C4-2B (cell line): ENCODE data around the gene GAS6.

ENCODE experiments used
- H3K27ac ChIP-seq: fragments of 450-650 bp; 2 replicates; pipeline ENCODE4 v1.5.1; 2017
- ZFX ChIP-seq: fragments of 450-650 bp; IDR thresholded peaks from 2 replicates; pipeline ENCODE4 v1.6.1; 2017
- TF ChIP-seq, protein P1 (sequence below): fragments of 450-650 bp; conservative IDR thresholded peaks from 2 replicates; pipeline ENCODE4 v1.5.1; 2017; ENCODE audit warnings: mild to moderate bottlenecking

GAS6 gene

DNA sequence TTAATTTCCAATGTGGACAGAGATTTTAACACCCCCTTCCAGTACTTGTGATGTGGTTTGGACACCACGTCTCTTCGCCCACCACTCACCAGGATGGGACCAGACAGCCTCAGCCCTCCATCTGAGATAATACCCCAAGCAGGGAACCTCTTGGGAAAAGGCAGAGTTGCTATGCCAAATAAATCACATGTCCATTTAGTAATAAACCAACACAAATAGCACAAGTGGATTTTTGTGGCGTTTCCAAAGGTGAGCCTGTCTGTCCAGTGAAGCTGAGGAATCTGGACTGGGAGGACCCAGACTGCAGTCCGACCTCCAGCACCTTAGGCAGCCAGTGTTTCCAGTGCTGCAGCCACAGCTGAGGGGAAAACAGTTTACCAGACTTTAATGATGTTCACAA, 34.1 kb upstream of the GAS6 start:
- no peak for TF ChIP-seq ZFX
- TF ChIP-seq, protein P1, sequence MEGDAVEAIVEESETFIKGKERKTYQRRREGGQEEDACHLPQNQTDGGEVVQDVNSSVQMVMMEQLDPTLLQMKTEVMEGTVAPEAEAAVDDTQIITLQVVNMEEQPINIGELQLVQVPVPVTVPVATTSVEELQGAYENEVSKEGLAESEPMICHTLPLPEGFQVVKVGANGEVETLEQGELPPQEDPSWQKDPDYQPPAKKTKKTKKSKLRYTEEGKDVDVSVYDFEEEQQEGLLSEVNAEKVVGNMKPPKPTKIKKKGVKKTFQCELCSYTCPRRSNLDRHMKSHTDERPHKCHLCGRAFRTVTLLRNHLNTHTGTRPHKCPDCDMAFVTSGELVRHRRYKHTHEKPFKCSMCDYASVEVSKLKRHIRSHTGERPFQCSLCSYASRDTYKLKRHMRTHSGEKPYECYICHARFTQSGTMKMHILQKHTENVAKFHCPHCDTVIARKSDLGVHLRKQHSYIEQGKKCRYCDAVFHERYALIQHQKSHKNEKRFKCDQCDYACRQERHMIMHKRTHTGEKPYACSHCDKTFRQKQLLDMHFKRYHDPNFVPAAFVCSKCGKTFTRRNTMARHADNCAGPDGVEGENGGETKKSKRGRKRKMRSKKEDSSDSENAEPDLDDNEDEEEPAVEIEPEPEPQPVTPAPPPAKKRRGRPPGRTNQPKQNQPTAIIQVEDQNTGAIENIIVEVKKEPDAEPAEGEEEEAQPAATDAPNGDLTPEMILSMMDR: no peak
- no peak overlapping the region for H3K27ac ChIP-seq

DNA sequence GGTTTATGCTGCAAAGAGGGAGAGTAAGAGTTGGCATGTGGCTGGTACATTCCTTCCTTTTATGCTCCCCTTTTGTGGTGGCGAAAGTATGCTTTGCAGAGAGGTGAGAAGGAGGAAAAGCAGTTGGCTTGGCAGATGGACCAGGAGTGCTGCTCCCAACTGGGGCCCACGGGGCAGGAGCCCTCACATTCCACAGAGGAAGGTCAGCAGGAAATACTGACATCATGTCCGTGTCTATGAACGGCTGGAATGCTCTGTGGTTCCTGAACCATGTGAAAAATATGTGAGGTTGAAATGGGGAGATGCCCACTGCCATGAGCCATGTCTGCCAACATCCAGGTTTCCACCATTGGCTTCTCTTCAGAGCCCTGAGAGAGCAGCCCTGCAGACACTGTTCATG, 33.3 kb upstream of the GAS6 start:
- TF ChIP-seq, protein P1: no peak
- H3K27ac ChIP-seq: no peak overlapping the region

DNA sequence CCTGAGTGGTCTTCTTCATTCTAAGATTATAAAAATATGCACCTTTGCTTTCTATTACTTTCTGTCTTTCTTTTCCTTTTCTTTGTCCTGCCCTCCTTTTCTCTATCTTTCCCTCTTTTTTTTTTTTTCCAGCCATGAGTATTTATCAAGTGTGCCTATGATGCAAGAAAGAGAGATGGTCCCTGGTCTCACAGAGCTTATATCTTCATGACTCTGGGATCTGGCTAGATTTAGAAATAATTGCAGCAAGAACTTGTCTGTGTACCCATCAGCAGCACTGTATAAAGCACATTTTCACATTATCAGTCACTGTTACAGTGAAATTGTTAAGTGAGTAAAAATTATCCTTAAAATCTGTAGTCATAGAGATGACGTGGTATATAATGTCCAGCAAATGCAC, 31.6 kb upstream of the GAS6 start:
- TF ChIP-seq ZFX: no peak
- TF ChIP-seq, protein P1: no peak
- no peak overlapping the region for H3K27ac ChIP-seq

DNA sequence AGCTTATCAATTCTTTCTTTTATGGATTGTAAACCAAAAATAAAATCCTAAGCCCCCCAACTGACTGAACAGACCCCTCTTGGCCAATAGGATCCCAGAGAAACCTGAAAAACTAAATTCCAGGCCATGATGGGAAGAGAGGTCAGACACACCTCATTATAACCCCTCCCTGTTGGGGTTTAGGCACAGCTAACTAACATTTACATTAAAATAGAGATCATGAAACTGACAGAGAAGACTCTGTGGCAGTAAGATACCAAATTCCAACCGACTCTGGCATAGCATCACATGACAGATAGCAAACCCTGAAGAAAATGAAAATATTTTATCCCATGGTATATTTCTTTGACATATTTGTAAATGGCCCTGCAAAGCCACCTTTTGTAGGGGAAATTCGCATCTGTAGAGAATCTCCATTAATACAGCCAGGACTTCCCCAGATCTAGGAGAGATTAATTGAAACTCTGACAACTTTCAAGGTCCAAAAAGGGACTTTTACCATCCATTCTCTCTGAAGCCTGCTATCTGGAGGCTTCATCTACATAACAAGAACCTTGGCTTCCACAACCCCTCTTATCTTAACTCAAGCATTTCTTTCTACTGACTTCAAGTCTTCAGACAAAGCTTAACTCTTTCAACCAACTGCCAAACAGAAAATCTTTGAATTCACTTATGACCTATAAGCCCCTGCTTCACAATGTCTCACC, 27.1 kb upstream of the GAS6 start:
- H3K27ac ChIP-seq: no peak overlapping the region
- TF ChIP-seq, protein P1: no peak
- no peak for TF ChIP-seq ZFX

DNA sequence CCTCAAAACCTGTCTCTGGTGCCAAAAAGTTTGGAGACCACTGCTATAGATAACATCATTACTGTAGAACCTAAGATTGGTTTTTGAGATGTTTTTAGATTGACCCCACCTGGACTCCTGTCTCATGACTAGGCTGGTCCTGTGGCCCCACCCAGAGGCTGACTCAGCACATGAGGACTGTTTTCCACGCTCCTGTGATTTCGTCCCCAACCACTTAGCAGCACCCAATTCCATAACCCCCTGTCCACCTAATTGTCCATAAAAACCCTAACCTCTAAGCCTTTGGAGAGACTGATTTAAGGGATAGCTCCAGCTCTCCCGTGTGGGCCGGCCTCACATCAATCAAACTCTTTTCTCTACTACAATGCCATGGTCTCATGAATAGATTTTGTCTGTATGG, 25.6 kb upstream of the GAS6 start:
- TF ChIP-seq ZFX: no peak
- TF ChIP-seq, protein P1: no peak
- H3K27ac ChIP-seq: no peak overlapping the region

DNA sequence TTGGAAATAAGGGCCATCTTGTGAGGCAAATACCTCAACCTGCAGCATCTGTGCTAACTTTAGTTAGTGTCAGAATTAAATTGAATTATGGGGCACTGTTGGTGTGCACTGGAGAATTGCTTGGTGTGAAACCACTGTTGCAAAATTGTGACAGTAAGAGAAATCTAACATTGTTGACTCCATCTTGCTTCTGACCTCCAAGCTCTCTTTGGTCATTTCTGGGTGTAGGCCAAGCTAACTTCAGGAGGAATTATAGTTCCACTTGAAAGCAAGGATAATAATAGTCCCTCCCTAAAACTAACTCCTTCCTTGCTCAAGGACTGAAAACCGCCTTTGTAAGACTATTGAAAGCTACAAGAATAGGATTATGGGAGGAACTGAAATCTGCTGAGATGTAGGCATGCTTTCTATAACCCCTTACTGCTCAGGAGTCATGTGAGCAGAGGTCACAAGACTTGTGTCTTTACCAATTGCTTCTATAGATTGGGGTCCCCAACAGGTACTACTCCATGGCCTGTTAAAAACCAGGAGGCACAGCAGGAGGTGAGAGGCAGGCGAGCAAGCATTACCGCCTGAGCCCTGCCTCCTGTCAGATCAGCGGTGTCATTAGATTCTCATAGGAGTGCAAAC, 24.9 kb upstream of the GAS6 start:
- no peak overlapping the region for H3K27ac ChIP-seq
- no peak for TF ChIP-seq ZFX
- TF ChIP-seq, protein P1: no peak

DNA sequence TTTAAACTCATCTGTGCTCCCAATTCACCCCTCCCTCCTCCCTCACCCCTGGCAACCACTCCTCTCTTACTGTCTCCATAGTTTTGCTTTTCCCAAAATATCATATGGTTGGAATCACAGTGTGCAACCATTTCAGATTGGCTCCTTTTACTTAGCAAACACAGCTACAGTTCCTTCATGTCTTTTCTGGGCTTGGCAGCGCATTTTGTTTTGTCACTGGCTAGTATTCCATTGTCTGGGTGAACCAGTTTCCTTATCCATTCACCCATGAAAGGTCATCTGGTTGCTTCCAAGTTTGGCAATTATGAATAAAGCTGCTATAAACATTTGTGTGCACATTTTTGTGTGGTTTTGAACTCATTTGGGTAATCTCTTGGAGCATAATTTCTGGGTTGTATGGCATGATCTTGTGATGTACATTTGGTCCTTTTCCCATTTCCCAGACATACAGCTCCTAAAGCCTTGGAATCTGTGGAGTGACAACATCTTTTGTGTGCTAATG, 23.9 kb upstream of the GAS6 start:
- TF ChIP-seq, protein P1: no peak
- TF ChIP-seq ZFX: no peak
- no peak overlapping the region for H3K27ac ChIP-seq
